DND-41 (cell line): ENCODE data around the gene RNF130.

Experiments used
- ATAC-seq: fragments of 200-7000 bp; cut with Tn5 transposase; 3 replicates; pipeline ENCODE4 v1.9.1; 2021; ENCODE audit warnings: low read depth; ENCODE audit not compliant: insufficient read depth
- DNase-seq: peaks from one replicate; pipeline ENCODE4 v3.0.0-alpha.2; 2020
- H2AFZ ChIP-seq: 2 replicates; pipeline ENCODE4 v1.6.0; 2012; ENCODE audit warnings: low read depth, low read length
- H3K27ac ChIP-seq: 2 replicates; pipeline ENCODE4 v1.5.1; 2012; ENCODE audit warnings: low read length, inconsistent platforms
- H3K27me3 ChIP-seq: fragments of 200-600 bp; sonication (generic); 2 replicates; pipeline ENCODE4 v1.6.0; 2012; ENCODE audit warnings: low read length, mild to moderate bottlenecking, inconsistent platforms; ENCODE audit not compliant: insufficient read depth, poor library complexity
- H3K36me3 ChIP-seq: 2 replicates; pipeline ENCODE4 v1.5.1; 2012; ENCODE audit warnings: low read length, inconsistent platforms; ENCODE audit not compliant: insufficient read depth
- H3K4me1 ChIP-seq: 2 replicates; pipeline ENCODE4 v1.5.1; 2012; ENCODE audit warnings: mild to moderate bottlenecking, low read length; ENCODE audit not compliant: insufficient read depth
- H3K4me2 ChIP-seq: 2 replicates; pipeline ENCODE4 v1.6.0; 2012; ENCODE audit warnings: mild to moderate bottlenecking, moderate library complexity, low read length, inconsistent platforms; ENCODE audit not compliant: insufficient read depth
- H3K4me3 ChIP-seq, 2 experiments: fragments of 200-600 bp in 1 of 2; shearing (Covaris generic) in 1 of 2; 2 replicates each; pipeline ENCODE4 v1.5.1; 2012 to 2016; ENCODE audit warnings: inconsistent platforms in 2 of 2, low read length in 2 of 2, mild to moderate bottlenecking in 2 of 2, low read depth in 1 of 2, moderate library complexity in 1 of 2
- H3K79me2 ChIP-seq: 2 replicates; pipeline ENCODE4 v1.6.0; 2012; ENCODE audit warnings: low read length, inconsistent platforms; ENCODE audit not compliant: insufficient read depth
- H3K9ac ChIP-seq: 2 replicates; pipeline ENCODE4 v1.6.0; 2012; ENCODE audit warnings: low read depth, mild to moderate bottlenecking, inconsistent platforms, low read length, moderate library complexity
- H3K9me3 ChIP-seq: 2 replicates; pipeline ENCODE4 v1.5.1; 2012; ENCODE audit warnings: low read length, moderate library complexity, mild to moderate bottlenecking, inconsistent platforms; ENCODE audit not compliant: insufficient read depth, severe bottlenecking
- H4K20me1 ChIP-seq: 2 replicates; pipeline ENCODE4 v1.6.0; 2012; ENCODE audit warnings: low read length; ENCODE audit not compliant: insufficient read depth
- EZH2 ChIP-seq: IDR thresholded peaks from 3 replicates; pipeline ENCODE4 v1.6.1; 2012; ENCODE audit warnings: borderline replicate concordance, low read depth, mild to moderate bottlenecking, moderate library complexity, low read length, inconsistent platforms; ENCODE audit not compliant: severe bottlenecking
- TF ChIP-seq, protein P1 (sequence below): IDR thresholded peaks from 2 replicates; pipeline ENCODE4 v1.5.1; 2012; ENCODE audit warnings: borderline replicate concordance, low read length, moderate library complexity, mild to moderate bottlenecking; ENCODE audit not compliant: poor library complexity, severe bottlenecking; ENCODE audit errors: extremely low read depth

The RNF130 gene

DNA sequence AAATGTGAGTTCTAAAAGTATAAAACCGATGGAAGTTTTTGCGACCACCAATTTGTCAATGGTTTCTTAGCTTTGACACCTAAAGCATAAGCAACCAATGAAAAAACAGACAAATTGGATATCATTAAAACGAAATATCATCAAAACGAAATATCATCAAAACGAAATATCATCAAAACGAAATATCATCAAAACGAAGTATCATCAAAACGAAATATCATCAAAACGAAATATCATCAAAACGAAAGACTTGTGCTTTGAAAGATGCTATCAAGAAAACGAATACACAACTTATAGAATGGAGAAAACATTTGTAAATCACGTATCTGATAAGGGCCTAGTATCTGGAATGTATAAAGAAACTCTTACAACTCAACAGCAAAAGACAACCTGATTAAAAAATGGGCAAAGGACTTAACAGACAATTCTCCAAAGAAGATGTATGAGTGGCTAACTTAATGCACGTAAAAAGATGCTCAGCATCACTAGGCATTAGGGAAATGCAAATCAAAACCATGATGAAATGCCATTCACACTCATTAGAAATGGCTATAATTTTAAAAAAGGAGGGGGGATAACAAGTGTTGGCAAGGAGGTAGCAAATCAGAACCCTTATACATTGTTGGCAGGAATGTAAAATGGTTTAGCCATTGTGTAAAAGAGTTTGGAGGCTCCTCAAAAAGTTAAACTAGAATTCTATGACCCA is 134.4 kb downstream of the RNF130 start:
- no peaks in the 10 kb centered on the region for H3K27me3 ChIP-seq
- H4K20me1 ChIP-seq = no peaks in the 10 kb centered on the region
- DNase-seq (no peak), ATAC-seq (no peak)
- no peak overlapping the region for H2AFZ ChIP-seq
- no peak for TF ChIP-seq EZH2
- TF ChIP-seq, protein P1, sequence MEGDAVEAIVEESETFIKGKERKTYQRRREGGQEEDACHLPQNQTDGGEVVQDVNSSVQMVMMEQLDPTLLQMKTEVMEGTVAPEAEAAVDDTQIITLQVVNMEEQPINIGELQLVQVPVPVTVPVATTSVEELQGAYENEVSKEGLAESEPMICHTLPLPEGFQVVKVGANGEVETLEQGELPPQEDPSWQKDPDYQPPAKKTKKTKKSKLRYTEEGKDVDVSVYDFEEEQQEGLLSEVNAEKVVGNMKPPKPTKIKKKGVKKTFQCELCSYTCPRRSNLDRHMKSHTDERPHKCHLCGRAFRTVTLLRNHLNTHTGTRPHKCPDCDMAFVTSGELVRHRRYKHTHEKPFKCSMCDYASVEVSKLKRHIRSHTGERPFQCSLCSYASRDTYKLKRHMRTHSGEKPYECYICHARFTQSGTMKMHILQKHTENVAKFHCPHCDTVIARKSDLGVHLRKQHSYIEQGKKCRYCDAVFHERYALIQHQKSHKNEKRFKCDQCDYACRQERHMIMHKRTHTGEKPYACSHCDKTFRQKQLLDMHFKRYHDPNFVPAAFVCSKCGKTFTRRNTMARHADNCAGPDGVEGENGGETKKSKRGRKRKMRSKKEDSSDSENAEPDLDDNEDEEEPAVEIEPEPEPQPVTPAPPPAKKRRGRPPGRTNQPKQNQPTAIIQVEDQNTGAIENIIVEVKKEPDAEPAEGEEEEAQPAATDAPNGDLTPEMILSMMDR = no peak
- H3K36me3 ChIP-seq = no peaks in the 10 kb centered on the region
- no peaks in the 10 kb centered on the region for H3K79me2 ChIP-seq
- no peak overlapping the region for H3K27ac ChIP-seq
- H3K4me3 ChIP-seq = no peak overlapping the region
- H3K9ac ChIP-seq = no peak overlapping the region
- no peaks in the 10 kb centered on the region for H3K9me3 ChIP-seq
- H3K4me2 ChIP-seq = no peak overlapping the region
- H3K4me1 ChIP-seq = no peaks in the 10 kb centered on the region

GRCh38 chr5:179930788-179931473 is 140.6 kb downstream of the RNF130 start:
- Histone ChIP-seq H3K27me3 (no peaks in the 10 kb centered on the region), H3K27ac (no peak overlapping the region), H3K36me3 (no peaks in the 10 kb centered on the region), H3K9ac (no peak overlapping the region), H3K4me3 (no peak overlapping the region), H3K4me2 (no peak overlapping the region), H3K79me2 (no peaks in the 10 kb centered on the region), H4K20me1 (no peaks in the 10 kb centered on the region), H3K9me3 (no peaks in the 10 kb centered on the region), H2AFZ (no peak overlapping the region), H3K4me1 (no peaks in the 10 kb centered on the region)
- ATAC-seq (no peak), DNase-seq (no peak)
- TF ChIP-seq EZH2 = no peak
- TF ChIP-seq, protein P1 = no peak

GRCh38 chr5:179927824-179928223 is 143.7 kb downstream of the RNF130 start:
- Histone ChIP-seq H3K79me2 (no peaks in the 10 kb centered on the region), H3K4me3 (no peak overlapping the region), H4K20me1 (no peaks in the 10 kb centered on the region), H3K27ac (no peak overlapping the region), H3K4me1 (no peaks in the 10 kb centered on the region), H3K4me2 (no peak overlapping the region), H3K9ac (no peak overlapping the region), H2AFZ (no peak overlapping the region), H3K27me3 (no peaks in the 10 kb centered on the region), H3K36me3 (no peaks in the 10 kb centered on the region), H3K9me3 (no peaks in the 10 kb centered on the region)
- no peak for DNase-seq
- no peak for ATAC-seq
- TF ChIP-seq, protein P1 = no peak
- no peak for TF ChIP-seq EZH2
